Measurements from ENCODE around the gene DYRK3. TPM values are rescaled to one million over a fixed set of nuclear protein-coding genes. Genes with fewer than 3 reads are reported as not detected.
"Not testable (repeated sequence)": the region's sequence is repeated elsewhere in the genome, so short reads cannot be mapped to it uniquely, and the experiment has no call there.

DYRK3 gene
- total RNA-seq, 6 experiments from 2014 or later, result 24.2 to 27.4 (median 26.9) TPM

DNA sequence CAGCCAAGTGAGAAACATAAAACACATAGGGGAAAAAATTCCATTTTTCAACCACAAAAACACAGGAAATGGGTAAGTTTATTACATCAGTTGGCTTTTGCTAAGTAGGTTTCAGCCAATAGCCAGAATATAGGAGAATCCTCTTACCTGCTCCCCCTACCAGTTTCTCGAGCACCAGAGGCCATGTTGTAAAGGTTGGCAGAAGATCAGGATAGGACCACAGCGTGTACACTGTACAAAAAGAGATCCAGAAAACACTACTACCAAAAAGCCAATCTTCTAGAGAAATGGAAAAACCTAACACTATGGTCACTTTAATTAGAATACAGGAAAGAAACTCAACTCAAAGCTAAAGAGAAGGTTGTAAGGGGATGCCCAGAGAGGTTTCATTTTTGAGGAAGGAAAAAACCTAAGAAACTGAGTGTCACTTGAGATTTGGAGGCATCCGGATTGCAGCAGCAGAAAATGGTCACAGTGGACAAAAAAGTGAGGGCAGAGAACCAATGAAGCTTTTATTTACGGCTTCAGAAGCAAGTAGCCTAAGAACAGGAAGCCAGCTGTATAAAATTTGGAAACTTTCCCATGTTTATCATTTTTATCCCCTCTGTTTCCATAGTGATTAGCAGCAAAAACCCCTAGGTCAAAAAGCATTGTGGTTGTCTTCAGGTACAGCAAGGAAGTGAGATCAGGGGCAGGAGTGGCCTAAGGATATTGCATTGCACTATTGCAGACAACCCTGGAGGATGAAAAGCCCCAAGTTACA is 25.9 kb upstream of the DYRK3 start:
- peaks cover 25% of the 10 kb centered on the region for H3K36me3 Mint-ChIP-seq (ENCODE audit: low read depth)
- no peak for DNase-seq
- peaks cover 15% of the 10 kb centered on the region for H3K4me1 Mint-ChIP-seq (ENCODE audit: low read depth)
- H3K9me3 Mint-ChIP-seq, result no peaks in the 10 kb centered on the region
- H3K27ac Mint-ChIP-seq, result peak overlapping the region; percentile 49
- TF ChIP-seq, protein P1, sequence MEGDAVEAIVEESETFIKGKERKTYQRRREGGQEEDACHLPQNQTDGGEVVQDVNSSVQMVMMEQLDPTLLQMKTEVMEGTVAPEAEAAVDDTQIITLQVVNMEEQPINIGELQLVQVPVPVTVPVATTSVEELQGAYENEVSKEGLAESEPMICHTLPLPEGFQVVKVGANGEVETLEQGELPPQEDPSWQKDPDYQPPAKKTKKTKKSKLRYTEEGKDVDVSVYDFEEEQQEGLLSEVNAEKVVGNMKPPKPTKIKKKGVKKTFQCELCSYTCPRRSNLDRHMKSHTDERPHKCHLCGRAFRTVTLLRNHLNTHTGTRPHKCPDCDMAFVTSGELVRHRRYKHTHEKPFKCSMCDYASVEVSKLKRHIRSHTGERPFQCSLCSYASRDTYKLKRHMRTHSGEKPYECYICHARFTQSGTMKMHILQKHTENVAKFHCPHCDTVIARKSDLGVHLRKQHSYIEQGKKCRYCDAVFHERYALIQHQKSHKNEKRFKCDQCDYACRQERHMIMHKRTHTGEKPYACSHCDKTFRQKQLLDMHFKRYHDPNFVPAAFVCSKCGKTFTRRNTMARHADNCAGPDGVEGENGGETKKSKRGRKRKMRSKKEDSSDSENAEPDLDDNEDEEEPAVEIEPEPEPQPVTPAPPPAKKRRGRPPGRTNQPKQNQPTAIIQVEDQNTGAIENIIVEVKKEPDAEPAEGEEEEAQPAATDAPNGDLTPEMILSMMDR (IDR thresholded peaks at IDR 0.05), result no peak
- no peaks in the 10 kb centered on the region for H3K27me3 Mint-ChIP-seq (ENCODE audit: insufficient read depth)
- no peak overlapping the region for H3K4me3 Mint-ChIP-seq

DNA sequence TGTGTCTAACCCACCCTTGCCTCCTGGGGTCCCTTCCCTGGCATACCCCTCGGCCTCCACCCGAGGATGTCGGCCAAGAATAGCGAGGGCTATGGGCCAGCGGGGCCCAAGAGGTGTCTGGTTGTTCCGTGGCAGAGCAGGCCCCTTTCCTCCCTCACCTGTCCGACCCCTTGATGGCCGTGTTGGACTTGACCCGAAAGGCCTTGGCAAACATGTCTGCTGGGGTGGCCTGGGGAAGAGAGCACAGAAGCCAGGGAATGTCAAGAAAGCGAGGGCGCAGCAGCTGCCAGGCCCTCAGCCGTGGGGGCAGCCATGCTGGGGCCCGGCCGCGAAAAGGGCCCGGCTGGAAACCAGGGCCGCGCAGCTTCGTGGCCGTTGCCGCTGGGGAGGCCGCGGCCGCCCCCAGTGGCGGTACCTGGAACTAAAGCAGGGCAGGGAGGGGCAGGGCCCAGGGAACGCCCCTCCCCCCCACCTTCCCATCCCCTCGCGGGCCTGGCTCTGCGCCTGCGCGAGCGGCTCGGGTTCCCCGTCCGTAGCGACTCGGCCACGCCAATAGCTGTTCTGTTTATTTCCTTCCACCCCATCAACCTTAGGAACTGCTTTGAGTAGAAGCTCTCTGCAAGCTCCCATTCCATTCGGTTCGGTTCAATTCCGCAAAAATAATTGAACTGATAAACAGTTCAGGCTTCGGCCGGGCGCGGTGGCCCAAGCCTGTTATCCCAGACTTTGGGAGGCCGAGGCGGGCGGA is 23.0 kb upstream of the DYRK3 start, which contains the start of gene EIF2D:
Gene EIF2D (minus strand): TSS at position 337 of the 748 bp plus-strand sequence. CDS start 123 bp downstream, at position 214.
- Mint-ChIP-seq H3K4me3 (peak within 1 kb of the TSS; percentile 93), H3K27ac (peak within 1 kb of the TSS; percentile 97), H3K27me3 (ENCODE audit: insufficient read depth) (peaks cover 5% of the 10 kb centered on the region), H3K4me1 (ENCODE audit: low read depth) (peaks cover 15% of the 10 kb centered on the region), H3K9me3 (no peaks in the 10 kb centered on the region), H3K36me3 (ENCODE audit: low read depth) (peaks cover 22% of the 10 kb centered on the region)
- peak; percentile 81 for DNase-seq
- TF ChIP-seq, protein P1 (IDR thresholded peaks at IDR 0.05), result peak; percentile 95

DNA sequence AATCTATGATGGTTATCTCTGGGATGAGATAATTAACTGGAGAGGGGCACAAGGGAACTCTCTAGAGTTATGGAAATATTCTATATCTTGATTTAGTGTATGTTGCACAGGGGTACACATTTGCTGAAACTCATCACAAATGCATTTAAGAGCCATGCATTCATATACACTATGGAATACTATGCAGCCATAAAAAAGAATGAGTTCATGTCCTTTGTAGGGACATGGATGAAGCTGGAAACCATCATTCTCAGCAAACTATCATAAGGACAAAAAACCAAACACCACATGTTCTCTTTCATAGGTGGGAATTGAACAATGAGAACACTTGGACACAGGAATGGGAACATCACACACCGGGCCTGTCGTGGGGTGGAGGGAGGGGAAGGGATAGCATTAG is 8.9 kb upstream of the DYRK3 start:
- H3K4me1 Mint-ChIP-seq (ENCODE audit: low read depth); H3K27me3 Mint-ChIP-seq (ENCODE audit: insufficient read depth); H3K27ac Mint-ChIP-seq; DNase-seq; H3K9me3 Mint-ChIP-seq; H3K36me3 Mint-ChIP-seq (ENCODE audit: low read depth); H3K4me3 Mint-ChIP-seq: not testable (repeated sequence)

DNA sequence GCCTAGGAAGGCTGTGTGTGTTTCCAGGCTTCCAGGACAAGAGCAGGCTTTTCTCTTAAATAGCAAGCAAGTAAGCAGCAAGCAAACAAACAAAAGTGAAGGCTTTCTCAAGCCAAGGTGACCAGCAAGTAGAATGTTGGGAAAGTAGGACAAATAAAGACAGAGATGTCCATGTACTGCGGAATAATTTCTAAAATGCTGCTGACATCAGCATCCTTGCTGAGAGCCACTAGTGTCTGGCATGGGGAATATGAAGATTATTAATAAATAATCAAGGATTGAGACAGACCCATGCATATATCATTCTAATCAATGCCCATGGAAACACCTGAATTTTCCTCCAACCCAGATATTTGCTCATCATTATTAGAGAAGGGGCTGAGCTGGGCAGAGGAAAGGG is 6.4 kb upstream of the DYRK3 start:
- no peaks in the 10 kb centered on the region for H3K36me3 Mint-ChIP-seq (ENCODE audit: low read depth)
- TF ChIP-seq, protein P1 (IDR thresholded peaks at IDR 0.05), result no peak
- no peak for DNase-seq
- H3K4me1 Mint-ChIP-seq (ENCODE audit: low read depth), result peaks cover 25% of the 10 kb centered on the region
- no peak overlapping the region for H3K27ac Mint-ChIP-seq
- peaks cover 6% of the 10 kb centered on the region; the same call in 1 of the 2 replicates for H3K9me3 Mint-ChIP-seq
- H3K4me3 Mint-ChIP-seq, result no peak overlapping the region
- H3K27me3 Mint-ChIP-seq (ENCODE audit: insufficient read depth), result peaks cover 6% of the 10 kb centered on the region

DNA sequence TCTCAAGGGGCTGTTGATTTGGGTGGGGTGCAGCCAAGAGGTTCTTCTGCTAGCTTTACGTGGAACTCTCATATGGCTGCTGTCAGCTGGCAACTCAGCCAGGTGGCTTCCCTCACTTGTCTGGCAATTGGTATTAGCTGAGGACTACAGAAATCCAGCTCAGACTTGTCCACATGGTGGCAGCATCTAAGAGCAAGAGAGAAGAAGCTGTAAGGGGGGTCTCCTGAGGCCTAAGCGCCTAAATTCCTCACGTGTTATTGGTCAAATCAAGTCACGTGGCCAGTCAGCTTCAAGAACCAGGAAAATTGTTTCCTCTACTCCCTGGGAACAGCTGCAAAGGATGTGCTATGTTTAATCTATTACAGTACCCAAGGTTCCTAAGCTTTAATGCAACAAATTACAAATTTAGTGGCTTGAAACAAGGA is 4.2 kb upstream of the DYRK3 start:
- Mint-ChIP-seq H3K27me3 (ENCODE audit: insufficient read depth) (peaks cover 7% of the 10 kb centered on the region), H3K9me3 (no peaks in the 10 kb centered on the region), H3K36me3 (ENCODE audit: low read depth) (no peaks in the 10 kb centered on the region), H3K4me3 (no peak overlapping the region), H3K4me1 (ENCODE audit: low read depth) (peaks cover 37% of the 10 kb centered on the region), H3K27ac (no peak overlapping the region)
- DNase-seq, result peak; percentile 58
- TF ChIP-seq, protein P1 (IDR thresholded peaks at IDR 0.05), result peak; percentile 77

DNA sequence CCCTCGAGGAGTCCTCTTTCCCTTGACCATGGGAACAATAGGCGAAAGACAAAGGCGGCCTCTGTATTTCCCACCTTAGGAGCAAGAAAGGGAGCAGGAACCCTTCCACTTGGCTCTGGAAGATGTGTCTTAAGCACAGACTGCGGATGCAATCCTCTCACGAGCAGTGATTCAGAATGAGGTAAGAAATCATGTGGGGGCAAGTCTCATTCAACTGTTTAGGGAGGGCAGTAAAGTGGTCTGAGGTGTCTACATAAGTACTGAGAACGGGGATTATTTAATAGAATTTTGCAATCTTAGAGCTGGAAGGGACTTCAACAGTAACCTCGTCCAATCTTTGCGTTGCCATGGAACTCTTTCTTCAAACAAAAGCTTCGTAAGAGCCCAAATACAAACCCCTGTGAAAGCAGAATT is 1.6 kb upstream of the DYRK3 start:
- Mint-ChIP-seq H3K4me3 (peak overlapping the region; percentile 99), H3K4me1 (ENCODE audit: low read depth) (peaks cover 58% of the 10 kb centered on the region), H3K36me3 (ENCODE audit: low read depth) (0 out of 2 replicates have a peak, but pooled peaks cover 5% of the 10 kb centered on the region), H3K27me3 (ENCODE audit: insufficient read depth) (peaks cover 3% of the 10 kb centered on the region; the same call in 1 of the 2 replicates), H3K9me3 (no peaks in the 10 kb centered on the region), H3K27ac (peak overlapping the region; percentile 93)
- peak; percentile 81 for DNase-seq
- TF ChIP-seq, protein P1 (IDR thresholded peaks at IDR 0.05), result no peak
